Small intestine (tissue), 7 donors: ENCODE data around the gene HBEGF. TPM values are rescaled to one million over a fixed set of nuclear protein-coding genes. Genes with fewer than 3 reads are reported as not detected.
A peak's percentile ranks its signal among the peaks of the same experiment; 100 is the strongest.

ENCODE experiments used
- DNase-seq, 2 donors: peaks; one replicate each; pipeline versions ENCODE4 v3.0.0 to v3.0.0-alpha.2; 2013
- FAIRE-seq: peaks from 2 replicates; lab custom pipeline; 2012; peaks lifted over from hg19 to GRCh38; lab: Jason Lieb, UNC
- H3K27ac ChIP-seq, 3 donors: one replicate each; pipeline ENCODE4 v1.5.1; 2013; ENCODE audit warnings: low read length in 2 of 3, mild to moderate bottlenecking in 2 of 3, control low read depth in 1 of 3, inconsistent platforms in 1 of 3, low read depth in 1 of 3, moderate library complexity in 1 of 3
- H3K27me3 ChIP-seq, 3 donors: one replicate each; pipeline ENCODE4 v1.6.1; 2013; ENCODE audit warnings: low read length in 3 of 3, inconsistent platforms in 1 of 3; ENCODE audit not compliant: control insufficient read depth in 3 of 3, insufficient read depth in 3 of 3
- H3K36me3 ChIP-seq, 3 donors: one replicate each; pipeline ENCODE4 v1.6.1; 2013; ENCODE audit warnings: low read length in 3 of 3, inconsistent platforms in 1 of 3, low read depth in 1 of 3, mild to moderate bottlenecking in 1 of 3, moderate library complexity in 1 of 3; ENCODE audit not compliant: control insufficient read depth in 3 of 3, insufficient read depth in 2 of 3
- H3K4me1 ChIP-seq, 3 donors: one replicate each; pipeline ENCODE4 v1.6.1; 2013; ENCODE audit warnings: low read length in 2 of 3, inconsistent platforms in 1 of 3, low read depth in 1 of 3, mild to moderate bottlenecking in 1 of 3, moderate library complexity in 1 of 3; ENCODE audit not compliant: control insufficient read depth in 3 of 3, insufficient read depth in 2 of 3
- H3K4me3 ChIP-seq, 3 donors: one replicate each; pipeline ENCODE4 v1.5.1; 2013; ENCODE audit warnings: low read length in 3 of 3, control low read depth in 1 of 3, inconsistent platforms in 1 of 3, low read depth in 1 of 3, mild to moderate bottlenecking in 1 of 3, moderate library complexity in 1 of 3
- H3K9me3 ChIP-seq, 2 donors: one replicate each; pipeline ENCODE4 v1.6.1; 2013; ENCODE audit warnings: low read depth in 1 of 2, low read length in 1 of 2; ENCODE audit not compliant: control insufficient read depth in 2 of 2, insufficient read depth in 1 of 2
- WGBS, 3 donors: extraction: QIAGEN DNeasy Blood & Tissue Kit; methylation state at CpG; one replicate each; pipeline ENCODE4 v1.1.7; 2013; 5-methylcytosine and 5-hydroxymethylcytosine counted together
- polyA plus RNA-seq, 4 donors: library from polyadenylated mRNA; stranded (reverse) in 3 of 4; unstranded in 1 of 4; fragments of 200-250 nt in 3 of 4; fragments of 120-200 nt in 1 of 4; gene quantifications; one replicate each; pipeline versions ENCODE4 v1.2.1 to v1.2.3, GENCODE V29; 2013
- donor health status: healthy with polysubstance abuse.
- donor health status: control.
- donor health status: control.
- donor health status: Bipolar disorder and iron deficiency.
- donor health status: healthy.

HBEGF gene
- polyA plus RNA-seq, 4 donors = 2.1 to 18.1 (median 13.8) TPM

DNA sequence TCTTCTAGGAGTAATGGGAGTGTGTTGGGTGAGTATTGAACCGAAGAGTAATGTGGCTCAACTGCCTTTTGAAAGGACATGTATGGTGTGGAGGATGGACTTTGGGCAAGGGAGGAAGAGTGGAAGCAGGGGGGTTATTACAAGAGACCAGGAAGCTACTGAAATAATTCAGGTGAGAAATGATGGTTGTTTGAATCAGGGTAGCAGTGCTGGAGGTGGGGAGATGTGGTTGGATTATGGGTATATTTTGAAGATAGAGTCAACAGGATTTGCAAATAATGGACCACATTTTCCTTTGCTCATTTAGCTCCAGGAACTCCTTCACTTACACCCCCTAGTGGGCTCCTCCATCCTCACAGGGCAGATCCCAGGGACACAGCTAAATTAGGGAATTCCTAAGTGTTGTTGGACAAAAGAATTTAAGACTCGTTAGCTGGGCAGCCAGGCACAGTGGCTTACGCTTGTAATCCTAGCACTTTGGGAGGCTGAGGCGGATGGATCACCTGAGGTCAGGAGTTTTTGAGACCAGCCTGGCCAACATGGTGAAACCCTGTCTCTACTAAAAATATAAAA lies 12.4 kb upstream of the HBEGF start:
- no peaks in the 10 kb centered on the region for H3K36me3 ChIP-seq
- DNase-seq (peak; percentile 25 to 30), FAIRE-seq (no peak)
- no peaks in the 10 kb centered on the region for H3K27me3 ChIP-seq
- H3K27ac ChIP-seq = no peak overlapping the region
- peaks cover 0 to 17% (median 0%) of the 10 kb centered on the region in 3 donors for H3K4me1 ChIP-seq
- no peaks in the 10 kb centered on the region for H3K9me3 ChIP-seq
- 77 to 83% (median 81%) methylated on average over 4 of the region's 4 CpGs for WGBS, 3 donors
- H3K4me3 ChIP-seq = no peak overlapping the region

DNA sequence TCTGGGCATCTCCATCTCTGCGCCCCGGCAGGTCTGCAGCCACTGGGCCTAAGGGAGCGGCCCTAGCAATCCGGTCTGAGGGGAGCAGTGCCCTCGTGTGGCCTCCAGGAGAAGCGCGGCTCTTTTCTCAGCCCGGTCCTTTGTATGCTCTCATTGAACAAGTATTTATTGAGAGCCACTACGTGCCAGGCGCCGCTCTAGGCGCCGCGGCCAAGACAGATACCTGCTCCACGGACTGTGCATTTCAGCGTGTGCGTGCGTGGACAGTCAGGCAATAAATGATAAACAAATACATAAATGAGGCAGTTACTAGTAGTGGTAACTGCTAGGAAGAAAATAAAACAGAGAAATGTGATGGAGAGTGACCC lies 11.3 kb upstream of the HBEGF start:
- H3K27me3 ChIP-seq = no peaks in the 10 kb centered on the region
- FAIRE-seq (no peak), DNase-seq (peak; percentile 91 to 94)
- peak overlapping the region in 1 of 3 donors; percentile 59 for H3K27ac ChIP-seq
- H3K9me3 ChIP-seq = no peaks in the 10 kb centered on the region
- H3K4me1 ChIP-seq = peaks cover 0 to 11% (median 0%) of the 10 kb centered on the region in 3 donors
- no peak overlapping the region for H3K4me3 ChIP-seq
- no peaks in the 10 kb centered on the region for H3K36me3 ChIP-seq
- WGBS, 3 donors = 0 to 2% (median 1%) methylated on average over 18 of the region's 18 CpGs

DNA sequence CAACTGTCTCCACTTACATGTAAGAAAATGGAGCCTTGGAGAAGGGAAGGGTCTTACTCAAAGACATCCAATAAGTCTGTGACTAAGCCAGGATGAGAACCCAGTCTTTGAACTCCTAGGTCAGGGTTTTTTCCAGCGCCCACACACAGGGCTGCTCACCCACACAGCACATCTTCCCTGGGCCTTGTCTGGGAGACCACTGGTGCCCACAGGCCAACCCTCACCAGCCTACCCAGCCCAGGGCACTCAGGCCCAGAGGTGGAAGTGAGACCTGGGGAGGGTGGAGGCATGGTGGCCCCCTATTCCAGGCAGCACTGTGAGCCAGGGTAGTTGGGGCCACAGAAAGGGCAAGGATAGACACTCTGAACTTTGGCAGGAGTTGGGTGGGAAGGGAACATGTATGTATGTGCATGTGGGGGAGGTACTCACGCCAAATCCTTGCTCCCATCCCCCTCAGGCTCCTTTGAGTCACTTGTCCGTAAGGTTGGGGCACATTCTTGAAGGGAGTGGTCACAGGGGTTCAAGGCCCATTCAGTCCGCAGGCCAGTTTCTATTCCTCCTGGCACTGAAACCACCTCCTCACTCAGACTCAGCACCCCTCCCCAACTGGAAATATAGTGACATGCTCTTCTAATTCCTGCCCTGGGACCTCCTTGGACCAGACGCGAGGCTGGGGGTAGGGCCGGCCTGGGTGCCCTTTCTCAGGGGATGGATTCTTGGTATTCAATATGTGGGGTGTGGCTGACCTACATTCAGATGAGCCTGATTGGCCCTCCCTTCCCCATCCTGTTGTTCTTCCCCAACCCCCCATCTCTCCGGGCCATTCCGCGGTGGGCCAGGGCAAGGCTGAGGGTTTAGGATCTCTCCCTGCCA lies 10.7 kb upstream of the HBEGF start:
- Histone ChIP-seq H3K9me3 (no peaks in the 10 kb centered on the region), H3K4me3 (no peak overlapping the region), H3K4me1 (peaks cover 0 to 11% (median 0%) of the 10 kb centered on the region in 3 donors), H3K36me3 (no peaks in the 10 kb centered on the region), H3K27me3 (no peaks in the 10 kb centered on the region), H3K27ac (no peak overlapping the region)
- DNase-seq (peak in 1 of 2 donors; percentile 26), FAIRE-seq (no peak)
- WGBS, 3 donors = 28 to 37% (median 30%) methylated on average over 10 of the region's 10 CpGs

DNA sequence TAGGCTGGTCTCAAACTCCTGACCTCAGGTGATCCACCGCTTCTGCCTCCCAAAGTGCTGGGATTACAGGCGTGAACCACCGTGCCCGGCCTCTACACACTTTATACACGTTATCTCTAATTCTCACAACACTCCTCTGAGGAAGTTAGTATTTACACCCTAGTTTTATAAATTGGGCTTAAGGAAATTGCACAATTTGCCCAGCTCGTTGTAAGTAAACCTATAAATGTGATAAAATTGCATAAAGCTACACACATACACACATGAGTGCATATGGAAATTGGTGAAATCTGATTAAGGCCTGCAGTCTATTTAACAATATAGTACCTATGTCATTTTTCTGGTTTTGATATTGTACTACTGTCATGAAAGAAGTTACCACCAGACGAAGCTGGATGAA lies 9.1 kb upstream of the HBEGF start:
- DNase-seq (no peak), FAIRE-seq (no peak)
- Histone ChIP-seq H3K4me3 (no peak overlapping the region), H3K4me1 (peaks cover 0 to 17% (median 0%) of the 10 kb centered on the region in 3 donors), H3K27ac (no peak overlapping the region), H3K36me3 (no peaks in the 10 kb centered on the region), H3K9me3 (no peaks in the 10 kb centered on the region), H3K27me3 (no peaks in the 10 kb centered on the region)
- 78 to 87% (median 81%) methylated on average over 7 of the region's 7 CpGs for WGBS, 3 donors

DNA sequence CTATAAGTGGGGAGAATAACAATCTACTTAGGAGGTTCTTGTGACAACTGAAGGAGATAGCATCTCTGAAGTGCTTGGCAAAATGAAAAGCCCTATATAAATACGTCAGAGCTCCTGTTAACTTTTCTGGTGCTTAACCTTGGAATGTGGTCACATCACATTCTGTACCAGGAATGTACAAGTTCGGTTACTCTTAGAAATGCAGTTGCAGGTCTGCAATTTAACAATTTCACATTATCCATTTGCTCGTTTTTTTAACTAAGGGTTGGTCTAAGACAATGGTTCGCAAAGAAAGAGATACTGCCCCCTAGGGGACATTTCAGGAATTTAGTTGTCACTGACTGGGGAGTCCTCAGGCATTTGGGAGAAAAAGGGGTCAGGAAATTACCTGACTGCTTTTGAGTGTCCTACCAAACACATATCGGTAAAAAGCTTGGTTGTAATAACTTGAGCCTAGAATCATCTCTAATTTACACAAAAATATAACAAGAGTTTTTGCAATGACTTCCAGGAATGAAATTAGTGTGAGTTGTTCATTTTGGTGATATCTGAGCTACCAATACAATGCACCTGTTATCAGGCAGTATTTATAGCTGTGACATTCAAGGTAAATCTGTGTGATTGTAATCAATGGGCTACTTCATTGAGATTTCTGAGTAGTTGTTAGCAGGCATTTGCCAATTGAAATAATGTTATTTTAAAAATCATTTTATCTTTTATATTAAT lies 5.4 kb upstream of the HBEGF start:
- FAIRE-seq = no peak
- peak; percentile 80 to 83 for DNase-seq
- no peaks in the 10 kb centered on the region for H3K36me3 ChIP-seq
- H3K4me3 ChIP-seq = no peak overlapping the region
- no peaks in the 10 kb centered on the region for H3K27me3 ChIP-seq
- H3K9me3 ChIP-seq = no peaks in the 10 kb centered on the region
- H3K4me1 ChIP-seq = peaks cover 0 to 22% (median 4%) of the 10 kb centered on the region in 3 donors
- WGBS, 3 donors = 3 to 6% (median 6%) methylated on average over 5 of the region's 5 CpGs
- no peak overlapping the region for H3K27ac ChIP-seq

DNA sequence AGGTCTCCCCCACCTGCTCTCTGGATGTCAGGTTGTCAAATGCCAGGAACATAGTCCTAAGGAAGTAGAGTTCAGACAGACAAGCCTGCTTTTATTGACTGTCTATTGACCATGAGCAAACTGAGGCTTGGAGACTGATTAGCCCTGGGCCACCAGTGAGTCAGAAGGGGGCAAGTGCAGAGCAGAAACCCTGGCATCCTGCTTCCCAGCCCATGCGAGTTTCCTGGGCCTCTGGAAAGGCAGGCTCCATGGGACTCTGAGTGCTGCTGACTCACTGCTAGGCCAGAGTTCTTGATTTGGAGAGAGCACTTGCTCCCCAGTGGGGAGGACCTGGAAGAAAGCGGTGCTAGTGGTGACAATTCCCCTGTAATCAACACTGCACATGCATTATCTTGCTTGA lies 2.8 kb upstream of the HBEGF start:
- H3K4me3 ChIP-seq = no peak overlapping the region
- DNase-seq (peak; percentile 18 to 77), FAIRE-seq (no peak)
- no peaks in the 10 kb centered on the region for H3K27me3 ChIP-seq
- 56 to 79% (median 63%) methylated on average over 2 of the region's 2 CpGs for WGBS, 3 donors
- no peaks in the 10 kb centered on the region for H3K36me3 ChIP-seq
- no peaks in the 10 kb centered on the region for H3K9me3 ChIP-seq
- peaks cover 0 to 38% (median 4%) of the 10 kb centered on the region in 3 donors for H3K4me1 ChIP-seq
- peak overlapping the region in 2 of 3 donors; percentile 27 to 50 for H3K27ac ChIP-seq

DNA sequence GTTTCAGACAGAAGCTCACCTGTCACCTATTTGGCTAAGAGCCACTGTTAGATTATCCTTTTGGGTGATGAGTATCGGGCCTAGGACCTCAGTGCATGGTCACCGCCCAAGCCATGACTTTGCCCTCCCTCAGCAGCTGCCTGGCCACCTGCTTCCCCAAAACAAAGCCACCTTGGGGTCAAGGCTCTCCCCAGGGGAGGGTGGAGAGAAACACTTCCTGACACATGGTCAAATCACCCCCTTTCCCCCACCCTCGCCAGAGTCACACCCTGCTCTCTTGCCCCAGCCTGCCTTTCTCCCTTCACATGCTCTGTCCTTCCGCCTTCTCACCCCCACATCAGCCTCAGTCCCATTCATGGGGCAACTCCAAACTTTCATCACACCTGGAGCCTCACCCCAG lies 1.7 kb upstream of the HBEGF start:
- 18 to 66% (median 21%) methylated on average over 4 of the region's 4 CpGs for WGBS, 3 donors
- no peaks in the 10 kb centered on the region for H3K36me3 ChIP-seq
- no peak for FAIRE-seq
- peaks cover 0 to 35% (median 4%) of the 10 kb centered on the region in 3 donors for H3K4me1 ChIP-seq
- H3K4me3 ChIP-seq = no peak overlapping the region
- H3K9me3 ChIP-seq = no peaks in the 10 kb centered on the region
- H3K27ac ChIP-seq = peak overlapping the region in 1 of 3 donors; percentile 28
- DNase-seq = peak; percentile 36 to 67
- H3K27me3 ChIP-seq = no peaks in the 10 kb centered on the region

DNA sequence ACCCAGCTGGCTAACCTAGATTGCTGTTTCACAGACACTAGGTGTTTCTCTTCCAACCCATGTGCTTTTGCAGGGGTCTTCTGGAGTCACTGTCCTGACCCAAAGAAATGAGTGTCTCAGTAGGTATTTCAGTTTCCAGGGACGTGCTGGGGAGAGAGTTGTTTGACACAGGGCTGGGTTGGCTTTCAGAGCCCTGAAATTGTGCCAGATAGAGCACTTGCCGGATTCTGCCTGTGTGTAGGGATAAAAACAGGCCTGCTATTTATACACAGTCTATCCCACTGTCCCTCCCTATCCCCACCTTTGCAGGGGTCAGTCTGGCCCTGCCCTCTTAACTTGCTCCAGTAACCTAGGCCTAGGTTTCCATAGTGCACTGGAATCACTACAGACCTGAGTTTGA lies 957 bp upstream of the HBEGF start:
- no peak for FAIRE-seq
- Histone ChIP-seq H3K4me1 (peaks cover 0 to 35% (median 10%) of the 10 kb centered on the region in 3 donors), H3K36me3 (peaks cover 2 to 3% (median 2%) of the 10 kb centered on the region in 3 donors), H3K27me3 (no peaks in the 10 kb centered on the region), H3K4me3 (no peak overlapping the region), H3K27ac (peak overlapping the region in 1 of 3 donors; percentile 4), H3K9me3 (no peaks in the 10 kb centered on the region)
- WGBS, 3 donors = 14 to 40% (median 28%) methylated on average over 2 of the region's 2 CpGs
- DNase-seq = no peak
